ENCODE data around the gene JMJD4.

Gene JMJD4

GRCh38 chr1:227759341-227760300 lies 24.5 kb upstream of the JMJD4 start:
- TF ChIP-seq CTCF (IDR thresholded peaks at IDR 0.05; ENCODE audit: low read length, missing control alignments), result no peak
- no peak overlapping the region for H3K4me3 ChIP-seq (replicated peaks; ENCODE audit: low read depth, low read length)
- DNase-seq (ENCODE audit: low read depth), result peak; percentile 92

GRCh38 chr1:227758366-227758765 lies 23.3 kb upstream of the JMJD4 start:
- no peak for TF ChIP-seq CTCF (IDR thresholded peaks at IDR 0.05; ENCODE audit: low read length, missing control alignments)
- DNase-seq (ENCODE audit: low read depth), result no peak
- H3K4me3 ChIP-seq (replicated peaks; ENCODE audit: low read depth, low read length), result no peak overlapping the region

GRCh38 chr1:227757781-227758180 lies 22.7 kb upstream of the JMJD4 start:
- DNase-seq (ENCODE audit: low read depth), result no peak
- no peak overlapping the region for H3K4me3 ChIP-seq (replicated peaks; ENCODE audit: low read depth, low read length)
- TF ChIP-seq CTCF (IDR thresholded peaks at IDR 0.05; ENCODE audit: low read length, missing control alignments), result no peak

- peak; percentile 21 for DNase-seq (ENCODE audit: low read depth)
- TF ChIP-seq CTCF (IDR thresholded peaks at IDR 0.05; ENCODE audit: low read length, missing control alignments), result no peak
- H3K4me3 ChIP-seq (replicated peaks; ENCODE audit: low read depth, low read length), result no peak overlapping the region
These were observed 21.3 kb upstream of the JMJD4 start for GRCh38 chr1:227756172-227756959.

GRCh38 chr1:227754958-227755357 lies 19.9 kb upstream of the JMJD4 start:
- no peak for TF ChIP-seq CTCF (IDR thresholded peaks at IDR 0.05; ENCODE audit: low read length, missing control alignments)
- no peak overlapping the region for H3K4me3 ChIP-seq (replicated peaks; ENCODE audit: low read depth, low read length)
- no peak for DNase-seq (ENCODE audit: low read depth)

- TF ChIP-seq CTCF (IDR thresholded peaks at IDR 0.05; ENCODE audit: low read length, missing control alignments), result no peak
- DNase-seq (ENCODE audit: low read depth), result peak; percentile 44
- no peak overlapping the region for H3K4me3 ChIP-seq (replicated peaks; ENCODE audit: low read depth, low read length)
These were observed 19.1 kb upstream of the JMJD4 start for GRCh38 chr1:227753999-227754711.
